Psoas muscle (tissue), 8 donors: ENCODE results near the gene SULT1A1. TPM values are rescaled to one million over a fixed set of nuclear protein-coding genes. Genes with fewer than 3 reads are reported as not detected.

Experiments
- ATAC-seq, 4 donors: fragments of 200-7000 bp; cut with Tn5 transposase; one replicate each; pipeline ENCODE4 v1.9.1; 2020; ENCODE audit warnings: moderate library complexity in 3 of 4, mild to moderate bottlenecking in 2 of 4
- DNase-seq, 2 donors: peaks; one replicate each; pipeline ENCODE4 v3.0.0-alpha.2; 2020
- H3K27ac ChIP-seq: fragments of 200-600 bp; one replicate; pipeline ENCODE4 v1.8.0; 2022
- H3K27me3 ChIP-seq, 3 donors: fragments of 200-600 bp in 1 of 3; one replicate each; pipeline versions ENCODE4 v1.6.1 to v1.8.0; 2013 to 2022; ENCODE audit warnings: low read length in 2 of 3, mild to moderate bottlenecking in 2 of 3, moderate library complexity in 1 of 3; ENCODE audit not compliant: insufficient read depth in 3 of 3
- H3K36me3 ChIP-seq, 2 donors: fragments of 200-600 bp in 1 of 2; one replicate each; pipeline versions ENCODE4 v1.6.1 to v1.8.0; 2013 to 2022; ENCODE audit warnings: low read depth in 1 of 2, mild to moderate bottlenecking in 1 of 2, moderate library complexity in 1 of 2; ENCODE audit not compliant: insufficient read depth in 1 of 2
- H3K4me1 ChIP-seq: fragments of 200-600 bp; one replicate; pipeline ENCODE4 v1.8.0; 2022
- H3K4me3 ChIP-seq: fragments of 200-600 bp; one replicate; pipeline ENCODE4 v1.8.0; 2022; ENCODE audit warnings: mild to moderate bottlenecking
- H3K9me3 ChIP-seq: fragments of 200-600 bp; one replicate; pipeline ENCODE4 v1.8.0; 2022
- WGBS, 3 donors: extraction: QIAGEN DNeasy Blood & Tissue Kit; methylation state at CpG; one replicate each; pipeline versions ENCODE4 v1.1.6 to v1.1.7; 2013; 5-methylcytosine and 5-hydroxymethylcytosine counted together
- intact Hi-C, 2 donors: fragments of 100-400 bp; cut with DNase I; formaldehyde crosslinking; loops; one replicate each; pipeline versions ENCODE4 v1.11.0 to v1.14.2; 2022
- polyA plus RNA-seq, 3 donors: library from polyadenylated mRNA; stranded (reverse); fragments of 200-250 nt; gene quantifications; one replicate each; pipeline ENCODE4 v1.2.3, GENCODE V29; 2013
- total RNA-seq, 4 donors: library from RNA; stranded (reverse); fragmentation: NEBNext Ultra II Directional in 2 of 4; extraction: Animal tissue kit (Norgen Biotek cat#: 25700) in 2 of 4; gene quantifications; one replicate each; pipeline versions ENCODE4 v1.2.1 to v1.2.4, GENCODE V29; 2021 to 2023
- TF ChIP-seq, protein P1 (sequence below): fragments of 200-600 bp; IDR thresholded peaks from one replicate; pipeline ENCODE4 v1.8.0; 2022; ENCODE audit warnings: antibody characterized with exemption
- donor health status: healthy with polysubstance abuse.
- donor health status: DM: no; HTN: no; CAD: no; lungs with moderate emphysema.
- donor health status: Bipolar disorder and iron deficiency.
- donor health status: healthy.
- donor health status: DM: yes; HTN: yes; CAD: no.
- donor health status: DM: no; HTN: no; CAD: no.
- donor health status: DM: no; HTN: no; CAD: no.
- donor health status: DM: yes; HTN: yes; CAD: no.

SULT1A1 gene
- total and polyA plus RNA-seq, 7 donors: 2.8 to 22.8 (median 8.1) TPM

GRCh38 chr16:28592979-28593553, 16.8 kb downstream of the SULT1A1 start:
- 76 to 81% (median 79%) methylated on average over 13 of the region's 13 CpGs for WGBS, 3 donors

DNA sequence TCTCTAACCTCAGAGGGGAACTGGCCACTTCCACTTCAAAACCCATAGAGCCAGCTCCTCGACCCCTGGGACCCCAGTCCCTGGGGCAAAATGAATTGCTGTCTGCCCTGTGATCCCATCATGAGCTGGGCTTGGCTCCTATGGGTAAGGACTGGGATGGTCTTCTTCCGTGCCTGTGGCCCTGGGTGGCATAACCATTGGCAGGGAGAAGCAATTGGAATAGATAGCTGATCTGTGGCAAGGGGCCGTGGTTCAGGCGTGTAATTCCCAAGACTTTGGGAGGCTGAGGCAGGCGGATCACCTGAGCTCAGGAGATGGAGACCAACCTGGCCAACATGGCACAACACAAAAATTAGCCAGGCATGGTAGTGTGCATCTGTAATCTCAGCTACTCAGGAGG, 17.3 kb downstream of the SULT1A1 start:
- intact Hi-C loops: no loop called here
- no peak for ATAC-seq
- WGBS, 3 donors: 85 to 96% (median 88%) methylated on average over 5 of the region's 5 CpGs

More at GRCh38 chr16:28592979-28593553, 16.8 kb downstream of the SULT1A1 start:
- TF ChIP-seq, protein P1, sequence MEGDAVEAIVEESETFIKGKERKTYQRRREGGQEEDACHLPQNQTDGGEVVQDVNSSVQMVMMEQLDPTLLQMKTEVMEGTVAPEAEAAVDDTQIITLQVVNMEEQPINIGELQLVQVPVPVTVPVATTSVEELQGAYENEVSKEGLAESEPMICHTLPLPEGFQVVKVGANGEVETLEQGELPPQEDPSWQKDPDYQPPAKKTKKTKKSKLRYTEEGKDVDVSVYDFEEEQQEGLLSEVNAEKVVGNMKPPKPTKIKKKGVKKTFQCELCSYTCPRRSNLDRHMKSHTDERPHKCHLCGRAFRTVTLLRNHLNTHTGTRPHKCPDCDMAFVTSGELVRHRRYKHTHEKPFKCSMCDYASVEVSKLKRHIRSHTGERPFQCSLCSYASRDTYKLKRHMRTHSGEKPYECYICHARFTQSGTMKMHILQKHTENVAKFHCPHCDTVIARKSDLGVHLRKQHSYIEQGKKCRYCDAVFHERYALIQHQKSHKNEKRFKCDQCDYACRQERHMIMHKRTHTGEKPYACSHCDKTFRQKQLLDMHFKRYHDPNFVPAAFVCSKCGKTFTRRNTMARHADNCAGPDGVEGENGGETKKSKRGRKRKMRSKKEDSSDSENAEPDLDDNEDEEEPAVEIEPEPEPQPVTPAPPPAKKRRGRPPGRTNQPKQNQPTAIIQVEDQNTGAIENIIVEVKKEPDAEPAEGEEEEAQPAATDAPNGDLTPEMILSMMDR: no peak
- Histone ChIP-seq H3K27ac (no peak overlapping the region), H3K36me3 (peaks cover 0 to 37% of the 10 kb centered on the region in 2 donors), H3K27me3 (peaks cover 0 to 5% (median 0%) of the 10 kb centered on the region in 3 donors), H3K9me3 (no peaks in the 10 kb centered on the region), H3K4me3 (no peak overlapping the region), H3K4me1 (no peaks in the 10 kb centered on the region)
- intact Hi-C loops: no loop called here
- DNase-seq: no peak
- peak in 2 of 4 donors; percentile 8 to 29 for ATAC-seq

GRCh38 chr16:28591355-28591754, 18.5 kb downstream of the SULT1A1 start:
- DNase-seq (no peak), ATAC-seq (no peak)
- WGBS, 3 donors: 81 to 89% (median 87%) methylated on average over 6 of the region's 6 CpGs
- TF ChIP-seq, protein P1: no peak
- Histone ChIP-seq H3K4me1 (no peaks in the 10 kb centered on the region), H3K27ac (no peak overlapping the region), H3K9me3 (no peaks in the 10 kb centered on the region), H3K27me3 (no peaks in the 10 kb centered on the region), H3K36me3 (peaks cover 0 to 54% of the 10 kb centered on the region in 2 donors), H3K4me3 (no peak overlapping the region)
- intact Hi-C loops: no loop called here

More for the DNA sequence above, 17.3 kb downstream of the SULT1A1 start:
- Histone ChIP-seq H3K27me3 (peaks cover 0 to 4% (median 0%) of the 10 kb centered on the region in 3 donors), H3K36me3 (peaks cover 0 to 42% of the 10 kb centered on the region in 2 donors), H3K27ac (no peak overlapping the region), H3K4me1 (no peaks in the 10 kb centered on the region), H3K9me3 (no peaks in the 10 kb centered on the region), H3K4me3 (no peak overlapping the region)
- TF ChIP-seq, protein P1: no peak
- no peak for DNase-seq

- intact Hi-C loops: no loop called here
- TF ChIP-seq, protein P1: no peak
Observed at GRCh38 chr16:28590384-28591340, 19.2 kb downstream of the SULT1A1 start.

More at GRCh38 chr16:28590384-28591340, 19.2 kb downstream of the SULT1A1 start:
- Histone ChIP-seq H3K4me3 (no peak overlapping the region), H3K27ac (no peak overlapping the region), H3K4me1 (no peaks in the 10 kb centered on the region), H3K27me3 (no peaks in the 10 kb centered on the region), H3K9me3 (no peaks in the 10 kb centered on the region), H3K36me3 (peaks cover 0 to 61% of the 10 kb centered on the region in 2 donors)
- DNase-seq (no peak), ATAC-seq (no peak)
- WGBS, 3 donors: 86 to 89% (median 88%) methylated on average over 20 to 22 of the region's 22 CpGs
